Peyer's patch (tissue), 4 donors: ENCODE measurements around the gene TRIB2. TPM values are rescaled to one million over a fixed set of nuclear protein-coding genes. Genes with fewer than 3 reads are reported as not detected.

Experiments used
- DNase-seq, 3 donors: peaks; one replicate each; pipeline ENCODE4 v3.0.0-alpha.2; 2017 to 2019
- H3K27ac ChIP-seq, 4 donors: fragments of 200-600 bp; sonication (generic); one replicate each; pipeline ENCODE4 v1.5.1; 2016 to 2019
- H3K27me3 ChIP-seq, 2 donors: fragments of 200-600 bp; sonication (generic); one replicate each; pipeline ENCODE4 v1.5.1; 2019
- H3K36me3 ChIP-seq, 3 donors: fragments of 200-600 bp; sonication (generic); one replicate each; pipeline ENCODE4 v1.5.1; 2016 to 2019
- H3K4me1 ChIP-seq, 4 donors: fragments of 200-600 bp; sonication (generic); one replicate each; pipeline ENCODE4 v1.5.1; 2016 to 2019
- H3K4me3 ChIP-seq, 4 donors: fragments of 200-600 bp; sonication (generic); 1 replicate in 3 of 4; 2 replicates in 1 of 4; pipeline ENCODE4 v1.5.1; 2016 to 2019; ENCODE audit warnings: mild to moderate bottlenecking in 1 of 4
- H3K9me3 ChIP-seq, 4 donors: fragments of 200-600 bp; sonication (generic); one replicate each; pipeline ENCODE4 v1.5.1; 2016 to 2019; ENCODE audit warnings: mild to moderate bottlenecking in 1 of 4
- POLR2A ChIP-seq, 2 donors: fragments of 450-650 bp; IDR thresholded peaks; one replicate each; pipeline ENCODE4 v1.5.1; 2017; ENCODE audit warnings: antibody characterized with exemption in 2 of 2, mild to moderate bottlenecking in 2 of 2, moderate library complexity in 2 of 2
- total RNA-seq, 4 donors: library from RNA; depleted of rRNA; stranded (reverse); fragments of >200 nt; gene quantifications; one replicate each; pipeline ENCODE4 v1.1.0, GENCODE V29; 2016
- TF ChIP-seq, protein P1 (sequence below), 6 experiments: fragments of 450-650 bp in 4 of 6; fragments of 200-600 bp in 2 of 6; sonication (generic) in 1 of 6; IDR thresholded peaks; one replicate each; pipeline ENCODE4 v1.5.1; 2017 to 2019; ENCODE audit warnings: antibody characterized with exemption in 6 of 6, mild to moderate bottlenecking in 3 of 6, moderate library complexity in 1 of 6

The TRIB2 gene
- total RNA-seq, 4 donors from 2014 or later: 6.8 to 58.6 (median 12.6) TPM

DNA sequence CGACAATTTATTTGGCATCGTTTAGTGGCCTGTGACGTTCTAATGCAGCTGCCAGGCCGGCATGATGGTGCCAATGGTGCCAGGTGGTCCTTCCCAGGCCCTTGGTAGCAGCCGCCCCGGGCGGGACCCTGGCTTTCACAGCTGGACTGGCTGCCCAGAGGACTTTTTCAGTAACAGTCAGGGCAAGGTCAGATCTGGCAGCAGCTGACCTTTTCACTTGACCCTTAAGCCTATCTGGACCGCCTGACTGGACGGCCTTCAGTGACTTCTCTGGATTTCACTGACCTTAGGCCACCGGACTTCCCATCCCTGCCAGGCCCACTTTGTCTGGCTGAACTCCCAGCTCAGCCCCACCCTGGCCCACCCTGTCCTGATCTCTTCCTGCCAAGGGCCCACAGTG lies 15.9 kb downstream of the TRIB2 start:
- Histone ChIP-seq H3K27me3 (no peaks in the 10 kb centered on the region), H3K36me3 (peaks cover 0 to 7% (median 0%) of the 10 kb centered on the region in 3 donors), H3K4me1 (peaks cover 0 to 15% (median 6%) of the 10 kb centered on the region in 4 donors), H3K9me3 (no peaks in the 10 kb centered on the region), H3K4me3 (no peak overlapping the region), H3K27ac (peak overlapping the region in 1 of 4 donors; percentile 6)
- no peak for TF ChIP-seq POLR2A (IDR thresholded peaks at IDR 0.05)
- TF ChIP-seq, protein P1, sequence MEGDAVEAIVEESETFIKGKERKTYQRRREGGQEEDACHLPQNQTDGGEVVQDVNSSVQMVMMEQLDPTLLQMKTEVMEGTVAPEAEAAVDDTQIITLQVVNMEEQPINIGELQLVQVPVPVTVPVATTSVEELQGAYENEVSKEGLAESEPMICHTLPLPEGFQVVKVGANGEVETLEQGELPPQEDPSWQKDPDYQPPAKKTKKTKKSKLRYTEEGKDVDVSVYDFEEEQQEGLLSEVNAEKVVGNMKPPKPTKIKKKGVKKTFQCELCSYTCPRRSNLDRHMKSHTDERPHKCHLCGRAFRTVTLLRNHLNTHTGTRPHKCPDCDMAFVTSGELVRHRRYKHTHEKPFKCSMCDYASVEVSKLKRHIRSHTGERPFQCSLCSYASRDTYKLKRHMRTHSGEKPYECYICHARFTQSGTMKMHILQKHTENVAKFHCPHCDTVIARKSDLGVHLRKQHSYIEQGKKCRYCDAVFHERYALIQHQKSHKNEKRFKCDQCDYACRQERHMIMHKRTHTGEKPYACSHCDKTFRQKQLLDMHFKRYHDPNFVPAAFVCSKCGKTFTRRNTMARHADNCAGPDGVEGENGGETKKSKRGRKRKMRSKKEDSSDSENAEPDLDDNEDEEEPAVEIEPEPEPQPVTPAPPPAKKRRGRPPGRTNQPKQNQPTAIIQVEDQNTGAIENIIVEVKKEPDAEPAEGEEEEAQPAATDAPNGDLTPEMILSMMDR (IDR thresholded peaks at IDR 0.05): no peak
- no peak for DNase-seq

DNA sequence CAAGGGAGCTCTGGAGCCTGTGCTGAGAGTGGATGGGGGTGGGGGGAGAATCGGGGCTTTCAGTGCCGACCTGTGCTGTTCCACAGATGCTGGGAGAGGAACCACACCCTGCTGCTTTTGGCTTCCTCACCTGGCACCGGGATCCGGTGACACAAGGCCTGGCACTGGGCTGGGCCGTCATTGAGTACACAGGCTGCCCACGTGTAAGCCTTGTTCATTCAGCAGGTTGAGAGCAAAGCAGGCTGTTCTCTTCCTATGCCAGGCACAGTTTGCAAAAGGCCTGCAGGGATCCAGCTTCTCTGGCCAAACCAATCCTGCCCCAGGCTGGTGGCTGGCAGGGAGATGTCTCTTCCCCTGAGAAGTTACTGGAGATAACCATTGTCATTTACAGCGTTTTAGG lies 17.1 kb downstream of the TRIB2 start:
- H3K36me3 ChIP-seq: peaks cover 0 to 7% (median 0%) of the 10 kb centered on the region in 3 donors

DNA sequence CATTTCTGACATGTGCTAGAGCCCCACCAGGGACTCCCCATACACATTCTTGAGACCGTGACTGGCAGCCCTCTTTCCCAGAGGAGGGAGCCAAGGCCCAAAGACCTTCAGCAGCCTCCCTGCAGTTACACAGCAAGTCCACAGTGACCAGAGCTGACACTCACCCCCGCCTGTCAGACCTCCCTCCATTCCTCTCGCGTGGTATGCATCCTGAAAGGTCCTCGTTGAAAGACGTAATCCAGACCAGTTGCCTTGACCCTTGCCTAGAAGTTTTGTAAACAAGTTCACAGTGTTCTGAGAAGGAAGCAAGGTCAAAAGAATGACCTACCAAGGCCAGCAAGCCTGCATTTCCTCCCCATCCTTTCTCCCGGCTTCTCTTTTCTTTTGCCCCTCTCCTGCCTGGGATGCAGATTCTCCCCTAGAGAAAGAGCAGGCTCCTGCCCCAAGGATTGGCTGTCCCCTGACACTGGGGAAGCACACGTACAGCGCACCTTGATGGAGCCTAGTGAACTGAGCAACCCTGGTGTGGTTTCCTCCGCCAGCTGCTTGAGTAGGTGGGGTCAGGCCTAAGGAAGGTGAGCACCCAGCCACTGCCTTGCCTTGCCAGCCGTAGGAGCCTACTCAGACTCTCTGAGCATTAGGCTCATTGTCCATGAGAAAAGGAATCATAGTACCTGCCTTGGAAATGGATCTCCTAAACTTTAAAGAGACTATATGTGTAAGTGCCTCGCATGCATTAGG lies 18.3 kb downstream of the TRIB2 start:
- Histone ChIP-seq H3K27me3 (no peaks in the 10 kb centered on the region), H3K27ac (no peak overlapping the region), H3K4me3 (no peak overlapping the region), H3K4me1 (peaks cover 0 to 15% (median 2%) of the 10 kb centered on the region in 4 donors), H3K9me3 (no peaks in the 10 kb centered on the region), H3K36me3 (peaks cover 0 to 7% (median 0%) of the 10 kb centered on the region in 3 donors)
- no peak for DNase-seq
- TF ChIP-seq POLR2A (IDR thresholded peaks at IDR 0.05): no peak
- TF ChIP-seq, protein P1 (IDR thresholded peaks at IDR 0.05): no peak

More for the DNA sequence above, 17.1 kb downstream of the TRIB2 start:
- TF ChIP-seq, protein P1 (IDR thresholded peaks at IDR 0.05): no peak
- no peaks in the 10 kb centered on the region for H3K9me3 ChIP-seq
- DNase-seq: no peak
- no peak overlapping the region for H3K27ac ChIP-seq
- no peaks in the 10 kb centered on the region for H3K27me3 ChIP-seq
- peaks cover 0 to 15% (median 2%) of the 10 kb centered on the region in 4 donors for H3K4me1 ChIP-seq
- no peak overlapping the region for H3K4me3 ChIP-seq

- Histone ChIP-seq H3K4me1 (peaks cover 0 to 5% (median 0%) of the 10 kb centered on the region in 4 donors), H3K27me3 (no peaks in the 10 kb centered on the region), H3K27ac (no peak overlapping the region), H3K36me3 (no peaks in the 10 kb centered on the region), H3K4me3 (no peak overlapping the region), H3K9me3 (no peaks in the 10 kb centered on the region)
- DNase-seq: no peak
- TF ChIP-seq, protein P1 (IDR thresholded peaks at IDR 0.05): no peak
- no peak for TF ChIP-seq POLR2A (IDR thresholded peaks at IDR 0.05)
Measured at GRCh38 chr2:12737297-12737696, 20.6 kb downstream of the TRIB2 start.

DNA sequence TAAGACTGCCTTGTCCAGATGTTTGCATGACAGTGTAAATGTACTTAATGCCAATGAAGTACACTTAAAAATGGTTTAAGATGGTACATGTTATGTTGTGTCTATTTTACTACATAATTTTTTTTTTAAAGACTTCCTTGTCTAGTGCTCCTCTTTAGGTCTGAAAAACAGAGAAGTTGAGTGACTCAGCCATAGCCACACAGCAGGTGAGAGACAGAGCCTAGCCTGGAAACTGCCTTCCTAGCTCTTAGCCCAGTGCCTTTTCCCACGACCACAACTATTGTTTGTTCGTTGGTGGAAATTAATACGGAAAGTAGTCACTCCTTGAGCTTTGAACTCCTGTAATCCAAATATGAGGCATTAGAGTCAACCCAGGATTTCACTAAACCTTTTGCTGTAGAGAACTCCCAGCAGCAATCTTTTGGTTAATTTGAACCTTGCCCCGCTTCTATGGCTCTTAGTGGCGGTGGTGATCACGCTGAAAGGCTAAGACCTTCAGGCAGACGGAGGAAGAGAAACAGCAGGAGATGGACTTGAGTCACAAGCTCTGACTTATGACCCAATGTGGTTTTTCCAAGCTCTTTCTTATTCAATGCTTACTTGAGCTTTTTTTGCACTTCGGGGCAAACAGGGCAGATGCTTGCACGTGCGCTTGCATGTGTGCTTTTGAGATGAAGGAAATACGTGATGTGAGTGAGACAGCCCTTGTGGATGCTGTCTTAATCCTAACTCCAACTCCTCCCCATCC lies 21.2 kb downstream of the TRIB2 start:
- Histone ChIP-seq H3K4me1 (no peaks in the 10 kb centered on the region), H3K27ac (no peak overlapping the region), H3K4me3 (no peak overlapping the region), H3K9me3 (no peaks in the 10 kb centered on the region), H3K36me3 (no peaks in the 10 kb centered on the region), H3K27me3 (no peaks in the 10 kb centered on the region)
- DNase-seq: no peak
- no peak for TF ChIP-seq POLR2A (IDR thresholded peaks at IDR 0.05)
- TF ChIP-seq, protein P1 (IDR thresholded peaks at IDR 0.05): no peak
